Peyer's patch (tissue), 4 donors: ENCODE data around the gene PEA15.

Source experiments
- POLR2A ChIP-seq, 2 donors: fragments of 450-650 bp; IDR thresholded peaks; one replicate each; pipeline ENCODE4 v1.5.1; 2017; ENCODE audit warnings: antibody characterized with exemption in 2 of 2, mild to moderate bottlenecking in 2 of 2, moderate library complexity in 2 of 2
- TF ChIP-seq, protein P1 (sequence below), 6 experiments: fragments of 450-650 bp in 4 of 6; fragments of 200-600 bp in 2 of 6; sonication (generic) in 1 of 6; IDR thresholded peaks; one replicate each; pipeline ENCODE4 v1.5.1; 2017 to 2019; ENCODE audit warnings: antibody characterized with exemption in 6 of 6, mild to moderate bottlenecking in 3 of 6, moderate library complexity in 1 of 6

DNA sequence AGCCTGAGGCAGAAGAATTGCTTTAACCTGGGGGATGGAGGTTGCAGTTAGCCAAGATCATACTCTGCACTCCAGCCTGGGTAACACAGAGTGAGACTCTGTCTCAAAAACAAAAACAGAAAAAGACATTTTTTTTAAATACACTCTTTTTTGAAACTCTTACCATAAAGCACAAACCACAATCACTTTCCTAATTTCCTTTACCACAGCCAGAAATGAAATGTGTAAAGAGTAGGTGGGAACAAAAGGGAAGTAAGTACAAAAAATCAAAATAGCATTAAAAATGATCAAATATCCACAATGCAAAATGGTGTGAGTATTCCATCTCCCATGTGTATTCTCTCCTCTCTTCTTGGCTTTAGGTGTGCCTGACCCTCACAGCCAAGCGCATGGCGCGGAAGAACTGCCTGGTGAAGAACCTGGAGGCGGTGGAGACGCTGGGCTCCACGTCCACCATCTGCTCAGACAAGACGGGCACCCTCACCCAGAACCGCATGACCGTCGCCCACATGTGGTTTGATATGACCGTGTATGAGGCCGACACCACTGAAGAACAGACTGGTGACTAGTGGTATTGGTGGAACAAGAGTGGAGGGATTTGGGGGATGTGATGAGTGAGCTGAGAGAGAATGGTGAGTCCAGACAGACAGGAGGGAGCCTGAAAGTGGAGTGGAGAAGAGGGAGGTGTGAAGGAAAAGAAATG, 38.9 kb upstream of the PEA15 start:
- TF ChIP-seq, protein P1, sequence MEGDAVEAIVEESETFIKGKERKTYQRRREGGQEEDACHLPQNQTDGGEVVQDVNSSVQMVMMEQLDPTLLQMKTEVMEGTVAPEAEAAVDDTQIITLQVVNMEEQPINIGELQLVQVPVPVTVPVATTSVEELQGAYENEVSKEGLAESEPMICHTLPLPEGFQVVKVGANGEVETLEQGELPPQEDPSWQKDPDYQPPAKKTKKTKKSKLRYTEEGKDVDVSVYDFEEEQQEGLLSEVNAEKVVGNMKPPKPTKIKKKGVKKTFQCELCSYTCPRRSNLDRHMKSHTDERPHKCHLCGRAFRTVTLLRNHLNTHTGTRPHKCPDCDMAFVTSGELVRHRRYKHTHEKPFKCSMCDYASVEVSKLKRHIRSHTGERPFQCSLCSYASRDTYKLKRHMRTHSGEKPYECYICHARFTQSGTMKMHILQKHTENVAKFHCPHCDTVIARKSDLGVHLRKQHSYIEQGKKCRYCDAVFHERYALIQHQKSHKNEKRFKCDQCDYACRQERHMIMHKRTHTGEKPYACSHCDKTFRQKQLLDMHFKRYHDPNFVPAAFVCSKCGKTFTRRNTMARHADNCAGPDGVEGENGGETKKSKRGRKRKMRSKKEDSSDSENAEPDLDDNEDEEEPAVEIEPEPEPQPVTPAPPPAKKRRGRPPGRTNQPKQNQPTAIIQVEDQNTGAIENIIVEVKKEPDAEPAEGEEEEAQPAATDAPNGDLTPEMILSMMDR (IDR thresholded peaks at IDR 0.05): no peak
- no peak for TF ChIP-seq POLR2A (IDR thresholded peaks at IDR 0.05)
